DMS114 treated with DMSO at 0.1 percent for 48 hours (cell line): ENCODE measurements around the gene STYXL2.

Experiments used
- DNase-seq: peaks from one replicate; lab custom pipeline; 2025; ENCODE audit not compliant: unreplicated experiment; lab: John Stamatoyannopoulos, UW

Gene STYXL2

GRCh38 chr1:167132301-167133010 lies 38.6 kb downstream of the STYXL2 start:
- DNase-seq: no peak

- no peak for DNase-seq
Measured at GRCh38 chr1:167135281-167135840, 41.5 kb downstream of the STYXL2 start.

- DNase-seq: no peak
Measured at GRCh38 chr1:167136191-167136614, 42.3 kb downstream of the STYXL2 start.

GRCh38 chr1:167136806-167137205 lies 42.9 kb downstream of the STYXL2 start:
- DNase-seq: no peak

GRCh38 chr1:167137332-167137781 lies 43.5 kb downstream of the STYXL2 start:
- DNase-seq: no peak

GRCh38 chr1:167137793-167138510 lies 44.1 kb downstream of the STYXL2 start:
- DNase-seq: no peak

GRCh38 chr1:167138703-167139102 lies 44.8 kb downstream of the STYXL2 start:
- DNase-seq: no peak

GRCh38 chr1:167141963-167142362 lies 48.1 kb downstream of the STYXL2 start:
- DNase-seq: no peak
